ENCODE results near the gene PDAP1.

The PDAP1 gene

GRCh38 chr7:99409806-99410205 lies 1.4 kb upstream of the PDAP1 start:
- peaks cover 42% of the 10 kb centered on the region for H3K36me3 ChIP-seq (ENCODE audit: control insufficient read depth, insufficient read depth, low read length)
- DNase-seq, result no peak

DNA sequence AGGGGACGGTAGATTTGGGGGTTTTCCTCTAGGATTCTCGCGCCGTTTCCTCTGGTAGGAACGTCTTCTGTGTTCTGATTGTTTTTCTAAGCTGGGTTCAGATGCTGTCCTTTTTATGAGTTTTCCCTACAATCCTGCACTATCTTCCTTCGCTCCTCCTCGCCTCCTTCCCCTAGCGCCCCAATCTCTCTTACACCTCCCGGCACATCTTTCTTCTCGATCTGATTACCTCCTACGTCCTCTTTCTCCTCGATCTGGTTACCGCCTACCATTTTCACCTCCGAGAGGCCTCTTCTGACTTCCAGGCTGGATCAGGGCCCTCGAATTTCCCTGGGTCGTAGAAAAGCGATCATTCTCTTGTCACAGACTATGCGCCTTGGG lies 785 bp upstream of the PDAP1 start:
- H3K36me3 ChIP-seq (ENCODE audit: control insufficient read depth, insufficient read depth, low read length), result peaks cover 42% of the 10 kb centered on the region
- peaks cover 25% of the 10 kb centered on the region for H3K4me1 ChIP-seq (ENCODE audit: control insufficient read depth, insufficient read depth, low read length, poor library complexity, severe bottlenecking)
- H3K4me3 ChIP-seq (ENCODE audit: insufficient read depth, low read depth, low read length, poor library complexity, severe bottlenecking), result peak overlapping the region; percentile 83
- peak overlapping the region; percentile 94 for H3K27ac ChIP-seq (ENCODE audit: insufficient read depth, low read length, poor library complexity, severe bottlenecking)
- H3K27me3 ChIP-seq (replicated peaks; ENCODE audit: control insufficient read depth, insufficient read depth, low read length, poor library complexity, severe bottlenecking), result no peaks in the 10 kb centered on the region
- H3K9me3 ChIP-seq (ENCODE audit: control insufficient read depth, low read length), result no peaks in the 10 kb centered on the region
- no peak for DNase-seq

More at GRCh38 chr7:99409806-99410205, 1.4 kb upstream of the PDAP1 start:
- H3K27me3 ChIP-seq (replicated peaks; ENCODE audit: control insufficient read depth, insufficient read depth, low read length, poor library complexity, severe bottlenecking), result no peaks in the 10 kb centered on the region
- H3K27ac ChIP-seq (ENCODE audit: insufficient read depth, low read length, poor library complexity, severe bottlenecking), result peak overlapping the region; percentile 94
- no peaks in the 10 kb centered on the region for H3K9me3 ChIP-seq (ENCODE audit: control insufficient read depth, low read length)
- peaks cover 25% of the 10 kb centered on the region for H3K4me1 ChIP-seq (ENCODE audit: control insufficient read depth, insufficient read depth, low read length, poor library complexity, severe bottlenecking)
- H3K4me3 ChIP-seq (ENCODE audit: insufficient read depth, low read depth, low read length, poor library complexity, severe bottlenecking), result peak overlapping the region; percentile 83

GRCh38 chr7:99407872-99408378 lies 472 bp downstream of the PDAP1 start:
- peak; percentile 18 to 24 (median 24) for DNase-seq
- Histone ChIP-seq H3K4me1 (ENCODE audit: control insufficient read depth, insufficient read depth, low read length, poor library complexity, severe bottlenecking) (peaks cover 25% of the 10 kb centered on the region), H3K4me3 (ENCODE audit: insufficient read depth, low read depth, low read length, poor library complexity, severe bottlenecking) (peak overlapping the region; percentile 83), H3K9me3 (ENCODE audit: control insufficient read depth, low read length) (no peaks in the 10 kb centered on the region), H3K27me3 (replicated peaks; ENCODE audit: control insufficient read depth, insufficient read depth, low read length, poor library complexity, severe bottlenecking) (no peaks in the 10 kb centered on the region), H3K36me3 (ENCODE audit: control insufficient read depth, insufficient read depth, low read length) (peaks cover 44% of the 10 kb centered on the region), H3K27ac (ENCODE audit: insufficient read depth, low read length, poor library complexity, severe bottlenecking) (peak overlapping the region; percentile 94)

DNA sequence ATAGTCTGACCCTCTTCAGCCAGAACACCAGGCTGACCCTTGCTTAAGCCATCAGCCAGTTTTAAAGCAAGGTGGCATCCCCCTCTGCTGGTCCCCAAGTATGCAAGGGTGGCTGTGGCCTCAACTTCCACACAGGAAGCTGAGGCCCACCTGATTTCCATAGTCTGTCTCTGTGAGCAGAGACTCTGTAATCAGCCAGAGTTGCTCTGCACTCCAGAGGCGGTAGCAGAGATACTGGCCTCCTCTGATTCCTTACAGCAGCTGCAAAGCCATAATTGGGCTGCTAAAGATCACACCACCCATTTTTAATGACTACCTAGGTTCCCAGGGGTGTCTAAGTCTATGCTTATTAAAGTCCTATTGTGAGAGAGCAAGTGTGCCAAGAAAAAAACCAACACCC lies 1.8 kb downstream of the PDAP1 start:
- DNase-seq, result no peak
- peaks cover 40% of the 10 kb centered on the region for H3K36me3 ChIP-seq (ENCODE audit: control insufficient read depth, insufficient read depth, low read length)
- H3K27ac ChIP-seq (ENCODE audit: insufficient read depth, low read length, poor library complexity, severe bottlenecking), result no peak overlapping the region
- H3K27me3 ChIP-seq (replicated peaks; ENCODE audit: control insufficient read depth, insufficient read depth, low read length, poor library complexity, severe bottlenecking), result no peaks in the 10 kb centered on the region
- no peaks in the 10 kb centered on the region for H3K9me3 ChIP-seq (ENCODE audit: control insufficient read depth, low read length)
- H3K4me1 ChIP-seq (ENCODE audit: control insufficient read depth, insufficient read depth, low read length, poor library complexity, severe bottlenecking), result peaks cover 25% of the 10 kb centered on the region
- no peak overlapping the region for H3K4me3 ChIP-seq (ENCODE audit: insufficient read depth, low read depth, low read length, poor library complexity, severe bottlenecking)

DNA sequence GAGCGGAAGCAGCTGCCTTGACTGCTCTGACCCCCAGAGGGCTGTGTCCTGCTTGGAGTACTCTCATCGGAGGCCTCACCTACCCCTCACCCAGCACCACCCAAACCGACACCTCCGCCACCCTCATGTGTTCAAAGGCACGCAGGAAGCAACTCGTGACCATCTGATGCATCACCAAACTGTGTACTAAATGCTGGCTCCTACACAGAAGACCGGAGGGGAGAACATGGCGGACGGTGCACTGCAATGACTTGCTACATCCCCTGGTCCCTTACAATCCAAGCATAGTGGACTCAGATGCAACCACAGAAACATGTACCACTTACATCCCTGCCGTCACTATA lies 3.4 kb downstream of the PDAP1 start:
- no peak overlapping the region for H3K27ac ChIP-seq (ENCODE audit: insufficient read depth, low read length, poor library complexity, severe bottlenecking)
- H3K9me3 ChIP-seq (ENCODE audit: control insufficient read depth, low read length), result no peaks in the 10 kb centered on the region
- peaks cover 21% of the 10 kb centered on the region for H3K4me1 ChIP-seq (ENCODE audit: control insufficient read depth, insufficient read depth, low read length, poor library complexity, severe bottlenecking)
- no peak overlapping the region for H3K4me3 ChIP-seq (ENCODE audit: insufficient read depth, low read depth, low read length, poor library complexity, severe bottlenecking)
- H3K36me3 ChIP-seq (ENCODE audit: control insufficient read depth, insufficient read depth, low read length), result peaks cover 42% of the 10 kb centered on the region
- H3K27me3 ChIP-seq (replicated peaks; ENCODE audit: control insufficient read depth, insufficient read depth, low read length, poor library complexity, severe bottlenecking), result no peaks in the 10 kb centered on the region
- DNase-seq, result no peak

GRCh38 chr7:99404235-99404976 lies 4.0 kb downstream of the PDAP1 start:
- Histone ChIP-seq H3K9me3 (ENCODE audit: control insufficient read depth, low read length) (no peaks in the 10 kb centered on the region), H3K36me3 (ENCODE audit: control insufficient read depth, insufficient read depth, low read length) (peaks cover 42% of the 10 kb centered on the region), H3K27ac (ENCODE audit: insufficient read depth, low read length, poor library complexity, severe bottlenecking) (no peak overlapping the region), H3K4me1 (ENCODE audit: control insufficient read depth, insufficient read depth, low read length, poor library complexity, severe bottlenecking) (peaks cover 16% of the 10 kb centered on the region), H3K27me3 (replicated peaks; ENCODE audit: control insufficient read depth, insufficient read depth, low read length, poor library complexity, severe bottlenecking) (no peaks in the 10 kb centered on the region), H3K4me3 (ENCODE audit: insufficient read depth, low read depth, low read length, poor library complexity, severe bottlenecking) (no peak overlapping the region)
- DNase-seq, result no peak

GRCh38 chr7:99403764-99404163 lies 4.6 kb downstream of the PDAP1 start:
- Histone ChIP-seq H3K27ac (ENCODE audit: insufficient read depth, low read length, poor library complexity, severe bottlenecking) (no peak overlapping the region), H3K9me3 (ENCODE audit: control insufficient read depth, low read length) (no peaks in the 10 kb centered on the region), H3K36me3 (ENCODE audit: control insufficient read depth, insufficient read depth, low read length) (peaks cover 42% of the 10 kb centered on the region), H3K4me3 (ENCODE audit: insufficient read depth, low read depth, low read length, poor library complexity, severe bottlenecking) (no peak overlapping the region), H3K4me1 (ENCODE audit: control insufficient read depth, insufficient read depth, low read length, poor library complexity, severe bottlenecking) (peaks cover 14% of the 10 kb centered on the region), H3K27me3 (replicated peaks; ENCODE audit: control insufficient read depth, insufficient read depth, low read length, poor library complexity, severe bottlenecking) (no peaks in the 10 kb centered on the region)
- DNase-seq, result no peak

DNA sequence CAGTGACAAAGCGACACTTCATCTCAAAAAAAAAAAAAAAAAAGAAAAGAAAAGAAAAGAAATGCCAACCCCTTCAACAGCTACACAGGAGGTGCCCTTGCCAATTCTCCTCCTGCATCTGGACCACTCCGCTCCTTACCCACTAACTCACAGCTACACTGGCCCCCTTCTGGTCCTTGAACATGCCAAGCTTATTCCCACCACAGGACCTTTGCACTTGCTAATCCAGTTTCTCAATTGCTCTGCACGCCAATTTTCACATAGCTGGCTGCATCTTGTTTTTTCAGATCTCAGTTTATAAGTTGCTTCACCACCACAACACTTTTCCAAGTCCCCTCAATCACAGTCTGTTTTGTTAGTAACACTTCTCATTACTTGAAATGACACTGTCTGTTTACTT lies 5.5 kb downstream of the PDAP1 start:
- DNase-seq, result no peak
- Histone ChIP-seq H3K27me3 (replicated peaks; ENCODE audit: control insufficient read depth, insufficient read depth, low read length, poor library complexity, severe bottlenecking) (no peaks in the 10 kb centered on the region), H3K4me3 (ENCODE audit: insufficient read depth, low read depth, low read length, poor library complexity, severe bottlenecking) (no peak overlapping the region), H3K9me3 (ENCODE audit: control insufficient read depth, low read length) (no peaks in the 10 kb centered on the region), H3K4me1 (ENCODE audit: control insufficient read depth, insufficient read depth, low read length, poor library complexity, severe bottlenecking) (peaks cover 14% of the 10 kb centered on the region), H3K36me3 (ENCODE audit: control insufficient read depth, insufficient read depth, low read length) (peaks cover 44% of the 10 kb centered on the region), H3K27ac (ENCODE audit: insufficient read depth, low read length, poor library complexity, severe bottlenecking) (no peak overlapping the region)

- Histone ChIP-seq H3K4me3 (ENCODE audit: insufficient read depth, low read depth, low read length, poor library complexity, severe bottlenecking) (no peak overlapping the region), H3K36me3 (ENCODE audit: control insufficient read depth, insufficient read depth, low read length) (peaks cover 68% of the 10 kb centered on the region), H3K27ac (ENCODE audit: insufficient read depth, low read length, poor library complexity, severe bottlenecking) (peak overlapping the region; percentile 4), H3K27me3 (replicated peaks; ENCODE audit: control insufficient read depth, insufficient read depth, low read length, poor library complexity, severe bottlenecking) (no peaks in the 10 kb centered on the region), H3K9me3 (ENCODE audit: control insufficient read depth, low read length) (no peaks in the 10 kb centered on the region), H3K4me1 (ENCODE audit: control insufficient read depth, insufficient read depth, low read length, poor library complexity, severe bottlenecking) (no peaks in the 10 kb centered on the region)
- DNase-seq, result no peak
These were observed 8.8 kb downstream of the PDAP1 start for GRCh38 chr7:99399597-99399996.

GRCh38 chr7:99398891-99399445 lies 9.4 kb downstream of the PDAP1 start:
- no peak for DNase-seq
- Histone ChIP-seq H3K4me3 (ENCODE audit: insufficient read depth, low read depth, low read length, poor library complexity, severe bottlenecking) (no peak overlapping the region), H3K27me3 (replicated peaks; ENCODE audit: control insufficient read depth, insufficient read depth, low read length, poor library complexity, severe bottlenecking) (no peaks in the 10 kb centered on the region), H3K27ac (ENCODE audit: insufficient read depth, low read length, poor library complexity, severe bottlenecking) (peak overlapping the region; percentile 4), H3K36me3 (ENCODE audit: control insufficient read depth, insufficient read depth, low read length) (peaks cover 65% of the 10 kb centered on the region), H3K9me3 (ENCODE audit: control insufficient read depth, low read length) (no peaks in the 10 kb centered on the region), H3K4me1 (ENCODE audit: control insufficient read depth, insufficient read depth, low read length, poor library complexity, severe bottlenecking) (no peaks in the 10 kb centered on the region)

All from effector memory CD4-positive, alpha-beta T cell (primary cell).